Measurements from ENCODE around the gene PPP6R3.

DNA sequence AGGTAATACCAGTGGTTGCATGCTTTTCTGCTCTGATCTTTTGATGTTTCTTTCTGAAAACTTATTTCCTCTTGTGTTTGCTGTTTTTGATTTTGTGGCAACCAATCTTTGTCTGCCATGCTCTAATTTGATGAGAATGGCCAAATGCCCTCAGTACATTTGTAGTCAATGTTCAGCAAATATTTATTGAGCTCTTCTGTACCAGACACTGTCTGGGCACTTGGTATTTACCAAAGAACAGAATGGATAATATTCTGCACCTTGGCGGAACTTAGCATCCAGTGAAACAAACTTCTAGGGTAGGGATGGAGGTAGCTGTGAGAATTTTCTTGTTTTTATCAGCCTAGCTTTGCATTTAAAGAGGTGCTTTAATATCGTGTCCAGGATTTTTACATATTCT lies 19.6 kb downstream of the PPP6R3 start:
- TF ChIP-seq, protein P1, sequence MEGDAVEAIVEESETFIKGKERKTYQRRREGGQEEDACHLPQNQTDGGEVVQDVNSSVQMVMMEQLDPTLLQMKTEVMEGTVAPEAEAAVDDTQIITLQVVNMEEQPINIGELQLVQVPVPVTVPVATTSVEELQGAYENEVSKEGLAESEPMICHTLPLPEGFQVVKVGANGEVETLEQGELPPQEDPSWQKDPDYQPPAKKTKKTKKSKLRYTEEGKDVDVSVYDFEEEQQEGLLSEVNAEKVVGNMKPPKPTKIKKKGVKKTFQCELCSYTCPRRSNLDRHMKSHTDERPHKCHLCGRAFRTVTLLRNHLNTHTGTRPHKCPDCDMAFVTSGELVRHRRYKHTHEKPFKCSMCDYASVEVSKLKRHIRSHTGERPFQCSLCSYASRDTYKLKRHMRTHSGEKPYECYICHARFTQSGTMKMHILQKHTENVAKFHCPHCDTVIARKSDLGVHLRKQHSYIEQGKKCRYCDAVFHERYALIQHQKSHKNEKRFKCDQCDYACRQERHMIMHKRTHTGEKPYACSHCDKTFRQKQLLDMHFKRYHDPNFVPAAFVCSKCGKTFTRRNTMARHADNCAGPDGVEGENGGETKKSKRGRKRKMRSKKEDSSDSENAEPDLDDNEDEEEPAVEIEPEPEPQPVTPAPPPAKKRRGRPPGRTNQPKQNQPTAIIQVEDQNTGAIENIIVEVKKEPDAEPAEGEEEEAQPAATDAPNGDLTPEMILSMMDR (conservative IDR thresholded peaks at IDR 0.05) = no peak
- TF ChIP-seq EZH2 (IDR thresholded peaks at IDR 0.05; ENCODE audit: low read depth) = no peak
